ENCODE results near the gene PNPLA7.

- TF ChIP-seq EZH2 (IDR thresholded peaks at IDR 0.05; ENCODE audit: borderline replicate concordance, low read length) (no peak), CTCF (conservative IDR thresholded peaks at IDR 0.05 in 1 of 2, IDR thresholded peaks at IDR 0.05 in 1 of 2; ENCODE audit: extremely low read depth in 1 of 2, insufficient read depth in 1 of 2, low read depth in 1 of 2, low read length in 2 of 2) (no peak)
Observed at GRCh38 chr9:137583347-137583746, 33.1 kb upstream of the PNPLA7 start.

Measured in mammary epithelial cell (primary cell).